HEK293 (cell line): Measurements from ENCODE around the gene GTSE1.

Experiments used
- CTCF ChIP-seq: fragments of 450-650 bp; formaldehyde crosslinking; IDR thresholded peaks from 2 replicates; pipeline ENCODE4 v1.5.1; 2016; ENCODE audit warnings: missing biosample characterization, missing genetic modification characterization
- MYNN ChIP-seq: fragments of 450-650 bp; formaldehyde crosslinking; IDR thresholded peaks from 2 replicates; pipeline ENCODE4 v1.5.1; 2016; ENCODE audit warnings: missing biosample characterization, missing genetic modification characterization, borderline replicate concordance
- SETDB1 ChIP-seq: IDR thresholded peaks from one replicate; pipeline ENCODE4 v1.6.1; 2017; ENCODE audit warnings: mild to moderate bottlenecking, low read length, moderate library complexity, mixed read lengths; ENCODE audit not compliant: insufficient read length
- TSHZ1 ChIP-seq: fragments of 450-650 bp; formaldehyde crosslinking; IDR thresholded peaks from 2 replicates; pipeline ENCODE4 v1.5.1; 2016; ENCODE audit warnings: missing biosample characterization, missing genetic modification characterization, borderline replicate concordance
- ZNF132 ChIP-seq: fragments of 450-650 bp; formaldehyde crosslinking; IDR thresholded peaks from 2 replicates; pipeline ENCODE4 v1.5.1; 2017; ENCODE audit warnings: missing biosample characterization, missing genetic modification characterization, borderline replicate concordance
- ZNF211 ChIP-seq: fragments of 450-650 bp; formaldehyde crosslinking; IDR thresholded peaks from 2 replicates; pipeline ENCODE4 v1.5.1; 2016; ENCODE audit warnings: low read depth, missing biosample characterization, missing genetic modification characterization
- ZNF530 ChIP-seq: fragments of 450-650 bp; formaldehyde crosslinking; IDR thresholded peaks from 2 replicates; pipeline ENCODE4 v1.5.1; 2016; ENCODE audit warnings: low read depth, missing biosample characterization, missing genetic modification characterization

- TF ChIP-seq MYNN (tag by site-specific recombination) (no peak), ZNF132 (tag by site-specific recombination) (no peak), ZNF530 (tag by site-specific recombination) (no peak), CTCF (tag by site-specific recombination) (no peak), TSHZ1 (tag by site-specific recombination) (no peak), SETDB1 (no peak), ZNF211 (no peak)
Observed at GRCh38 chr22:46295277-46295971, 1.2 kb upstream of the GTSE1 start.
